HEK293 (cell line): ENCODE measurements around the gene TOM1L2.
A peak's percentile ranks its signal among the peaks of the same experiment; 100 is the strongest.

ENCODE experiments used
- CTCF ChIA-PET: fragments of 350-600 bp; formaldehyde crosslinking; extraction: SDS; loops from one replicate; lab custom pipeline; 2021; ENCODE audit warnings: antibody characterized with exemption; lab: Yijun Ruan, JAX
- POLR2A ChIA-PET: fragments of 300-600 bp; formaldehyde crosslinking; extraction: SDS; loops from one replicate; lab custom pipeline; 2020; ENCODE audit warnings: antibody characterized with exemption, inconsistent platforms; lab: Yijun Ruan, JAX
- H3K27ac ChIP-seq: fragments of 200-500 bp; sonication (Bioruptor generic); 2 replicates; pipeline ENCODE4 v1.5.1; 2014; ENCODE audit warnings: low read depth, low read length, control low read depth, inconsistent platforms; ENCODE audit errors: extremely low read depth
- H3K36me3 ChIP-seq, 2 experiments: fragments of 200-500 bp in 1 of 2; sonication (Bioruptor generic) in 1 of 2; 1 replicate in 1 of 2; 2 replicates in 1 of 2; pipeline ENCODE4 v1.5.1; 2014 to 2017; ENCODE audit warnings: inconsistent platforms in 2 of 2, low read length in 2 of 2; ENCODE audit not compliant: control insufficient read depth in 2 of 2, insufficient read depth in 1 of 2
- H3K4me1 ChIP-seq: fragments of 200-500 bp; sonication (Bioruptor generic); 2 replicates; pipeline ENCODE4 v1.5.1; 2014; ENCODE audit warnings: mild to moderate bottlenecking, low read length, inconsistent platforms; ENCODE audit not compliant: control insufficient read depth, insufficient read depth
- H3K4me3 ChIP-seq: 2 replicates; pipeline ENCODE4 v1.5.1; 2011; ENCODE audit warnings: low read depth, mild to moderate bottlenecking, control low read depth, low read length, moderate library complexity
- H3K9me3 ChIP-seq: fragments of 200-500 bp; sonication (Bioruptor generic); 2 replicates; pipeline ENCODE4 v1.5.1; 2014; ENCODE audit warnings: low read depth, low read length, inconsistent platforms; ENCODE audit not compliant: control insufficient read depth, insufficient read depth
- GLI2 ChIP-seq: fragments of 450-650 bp; formaldehyde crosslinking; IDR thresholded peaks from 2 replicates; pipeline ENCODE4; 2017; ENCODE audit warnings: missing biosample characterization, missing genetic modification characterization, low read depth, borderline replicate concordance
- KLF1 ChIP-seq: fragments of 450-650 bp; formaldehyde crosslinking; IDR thresholded peaks from 2 replicates; pipeline ENCODE4 v1.5.1; 2016; ENCODE audit warnings: missing biosample characterization, missing genetic modification characterization
- MYNN ChIP-seq: fragments of 450-650 bp; formaldehyde crosslinking; IDR thresholded peaks from 2 replicates; pipeline ENCODE4 v1.5.1; 2016; ENCODE audit warnings: missing biosample characterization, missing genetic modification characterization, borderline replicate concordance
- SP7 ChIP-seq: fragments of 450-650 bp; formaldehyde crosslinking; IDR thresholded peaks from 2 replicates; pipeline ENCODE4 v1.5.1; 2016; ENCODE audit warnings: missing biosample characterization, missing genetic modification characterization
- YY1 ChIP-seq: fragments of 450-650 bp; formaldehyde crosslinking; IDR thresholded peaks from 2 replicates; pipeline ENCODE4 v1.5.1; 2018; ENCODE audit warnings: missing biosample characterization, missing genetic modification characterization
- ZBTB1 ChIP-seq: fragments of 450-650 bp; formaldehyde crosslinking; IDR thresholded peaks from 2 replicates; pipeline ENCODE4 v1.5.1; 2016; ENCODE audit warnings: missing biosample characterization, missing genetic modification characterization
- ZBTB21 ChIP-seq: fragments of 450-650 bp; formaldehyde crosslinking; IDR thresholded peaks from 2 replicates; pipeline ENCODE4 v1.5.1; 2017; ENCODE audit warnings: missing biosample characterization, missing genetic modification characterization
- ZBTB7A ChIP-seq: fragments of 450-650 bp; formaldehyde crosslinking; IDR thresholded peaks from 2 replicates; pipeline ENCODE4 v1.5.1; 2016; ENCODE audit warnings: low read depth, missing biosample characterization, missing genetic modification characterization
- ZBTB8A ChIP-seq: fragments of 450-650 bp; formaldehyde crosslinking; IDR thresholded peaks from 2 replicates; pipeline ENCODE4 v1.5.1; 2016; ENCODE audit warnings: missing biosample characterization, missing genetic modification characterization
- ZNF133 ChIP-seq: fragments of 450-650 bp; formaldehyde crosslinking; IDR thresholded peaks from 2 replicates; pipeline ENCODE4 v1.5.1; 2016; ENCODE audit warnings: missing biosample characterization, missing genetic modification characterization
- ZNF169 ChIP-seq: fragments of 450-650 bp; formaldehyde crosslinking; IDR thresholded peaks from 2 replicates; pipeline ENCODE4 v1.5.1; 2016; ENCODE audit warnings: missing biosample characterization, missing genetic modification characterization
- ZNF184 ChIP-seq: fragments of 450-650 bp; IDR thresholded peaks from 2 replicates; pipeline ENCODE4 v1.5.1; 2018; ENCODE audit warnings: missing biosample characterization, mild to moderate bottlenecking, missing genetic modification characterization
- ZNF223 ChIP-seq: fragments of 450-650 bp; formaldehyde crosslinking; IDR thresholded peaks from 2 replicates; pipeline ENCODE4 v1.5.1; 2016; ENCODE audit warnings: missing biosample characterization, missing genetic modification characterization
- ZNF266 ChIP-seq: fragments of 450-650 bp; formaldehyde crosslinking; IDR thresholded peaks from 2 replicates; pipeline ENCODE4 v1.5.1; 2016; ENCODE audit warnings: missing biosample characterization, missing genetic modification characterization, low read depth
- ZNF37A ChIP-seq: fragments of 450-650 bp; IDR thresholded peaks from 2 replicates; pipeline ENCODE4 v1.5.1; 2018; ENCODE audit warnings: missing biosample characterization, missing genetic modification characterization
- ZNF433 ChIP-seq: fragments of 450-650 bp; formaldehyde crosslinking; IDR thresholded peaks from 2 replicates; pipeline ENCODE4 v1.5.1; 2016; ENCODE audit warnings: missing biosample characterization, missing genetic modification characterization, low read depth
- ZNF544 ChIP-seq: fragments of 450-650 bp; formaldehyde crosslinking; IDR thresholded peaks from 2 replicates; pipeline ENCODE4 v1.5.0; 2017; ENCODE audit warnings: missing biosample characterization, missing genetic modification characterization
- ZNF660 ChIP-seq: fragments of 450-650 bp; IDR thresholded peaks from 2 replicates; pipeline ENCODE4 v1.5.1; 2018; ENCODE audit warnings: missing biosample characterization, mild to moderate bottlenecking, missing genetic modification characterization
- ZNF664 ChIP-seq: fragments of 450-650 bp; formaldehyde crosslinking; IDR thresholded peaks from 2 replicates; pipeline ENCODE4 v1.5.1; 2016; ENCODE audit warnings: missing biosample characterization, missing genetic modification characterization
- ZNF701 ChIP-seq: fragments of 450-650 bp; formaldehyde crosslinking; IDR thresholded peaks from 2 replicates; pipeline ENCODE4 v1.5.1; 2016; ENCODE audit warnings: missing biosample characterization, missing genetic modification characterization
- ZNF843 ChIP-seq: fragments of 450-650 bp; formaldehyde crosslinking; IDR thresholded peaks from 2 replicates; pipeline ENCODE4 v1.5.1; 2016; ENCODE audit warnings: missing biosample characterization, missing genetic modification characterization
- ZSCAN30 ChIP-seq: fragments of 450-650 bp; IDR thresholded peaks from 2 replicates; pipeline ENCODE4 v1.5.1; 2018; ENCODE audit warnings: missing biosample characterization, mild to moderate bottlenecking, missing genetic modification characterization, moderate library complexity
- TF ChIP-seq, protein P1 (sequence below): fragments of 450-650 bp; formaldehyde crosslinking; IDR thresholded peaks from 2 replicates; pipeline ENCODE4 v1.5.1; 2016; ENCODE audit warnings: missing biosample characterization, missing genetic modification characterization
- TF ChIP-seq, protein P2 (sequence below): fragments of 450-650 bp; formaldehyde crosslinking; IDR thresholded peaks from 2 replicates; pipeline ENCODE4 v1.5.1; 2017; ENCODE audit warnings: missing biosample characterization, missing genetic modification characterization
- TF ChIP-seq, protein P3 (sequence below): fragments of 450-650 bp; formaldehyde crosslinking; IDR thresholded peaks from 2 replicates; pipeline ENCODE4 v1.5.1; 2016; ENCODE audit warnings: missing biosample characterization, missing genetic modification characterization
- TF ChIP-seq, protein P4 (sequence below): fragments of 450-650 bp; formaldehyde crosslinking; IDR thresholded peaks from 2 replicates; pipeline ENCODE4 v1.5.1; 2016; ENCODE audit warnings: missing biosample characterization, missing genetic modification characterization

TOM1L2 gene

DNA sequence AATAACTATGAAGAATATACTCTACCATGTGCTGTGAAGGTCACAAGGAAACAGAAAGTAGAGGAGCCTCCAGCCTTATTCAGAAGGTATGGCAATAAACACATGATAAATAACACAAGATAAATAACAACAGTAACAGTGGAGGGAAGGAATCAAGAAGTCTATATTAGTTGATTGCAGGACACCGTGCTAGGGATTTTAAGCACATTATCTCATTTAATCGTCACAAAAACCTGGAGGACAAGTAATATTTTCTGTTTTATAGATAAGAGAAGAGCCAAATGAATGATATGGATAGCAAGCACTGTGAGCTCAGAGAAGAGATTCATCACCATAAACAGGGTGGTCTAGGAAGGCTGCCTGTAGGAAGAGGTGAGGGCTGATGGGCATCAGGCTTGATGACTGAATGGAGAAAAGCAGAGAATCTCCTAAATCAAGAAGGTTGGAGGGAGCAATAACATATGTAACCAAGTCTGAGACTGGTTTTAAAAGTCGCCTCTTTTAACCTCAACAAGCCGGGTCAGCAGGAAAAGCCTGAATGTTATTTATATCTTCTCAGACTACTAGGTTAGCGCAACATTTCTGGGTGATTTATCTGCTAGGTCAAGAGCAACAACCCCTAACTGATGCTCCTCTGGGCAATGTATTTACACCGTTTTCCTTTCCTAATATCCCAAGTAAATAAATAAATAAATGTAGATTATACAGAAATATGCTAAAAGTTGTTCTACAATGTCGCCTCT is 8.3 kb downstream of the TOM1L2 start:
- CTCF ChIA-PET: no interaction called here
- TF ChIP-seq ZNF544 (tag by site-specific recombination) (no peak), ZNF664 (tag by site-specific recombination) (peak; percentile 92), MYNN (no peak)
- Histone ChIP-seq H3K4me3 (no peak overlapping the region), H3K36me3 (no peaks in the 10 kb centered on the region; a peak in 1 of 3 replicates), H3K9me3 (no peaks in the 10 kb centered on the region), H3K27ac (no peak overlapping the region), H3K4me1 (peaks cover 27% of the 10 kb centered on the region)
- POLR2A ChIA-PET: interaction anchor here (1.1 kb wide), 1 partner anchor 9 kb away, joined by 5 read pairs; the partner anchor contains the start of genes DRC3 and TOM1L2

DNA sequence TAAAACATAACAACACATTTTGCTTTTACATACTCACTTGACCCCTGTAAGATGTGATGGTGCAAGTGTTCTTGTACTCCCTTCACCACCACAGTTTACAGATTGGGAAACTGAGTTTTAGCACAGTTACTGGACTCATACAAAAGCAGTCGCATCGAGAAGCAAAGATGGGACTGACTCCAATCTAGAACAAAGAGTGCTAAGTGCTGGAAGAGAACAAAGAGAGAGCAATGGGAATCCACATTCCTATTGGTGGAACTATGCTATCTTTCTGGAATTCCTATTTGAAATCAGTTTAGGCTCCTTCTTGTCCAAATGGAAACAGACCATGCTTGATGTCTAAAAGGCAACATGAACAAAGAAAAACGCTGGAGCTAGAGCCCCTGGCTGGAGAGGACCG is 9.1 kb downstream of the TOM1L2 start:
- ChIA-PET POLR2A (interaction anchor here (1.1 kb wide), 1 partner anchor 10 kb away, joined by 5 read pairs; the partner anchor contains the start of genes DRC3 and TOM1L2), CTCF (no interaction called here)
- no peak overlapping the region for H3K4me3 ChIP-seq
- H3K4me1 ChIP-seq: peaks cover 30% of the 10 kb centered on the region
- TF ChIP-seq ZNF169 (tag by site-specific recombination) (no peak), ZNF433 (tag by site-specific recombination) (no peak), ZNF266 (tag by site-specific recombination) (no peak), ZNF184 (no peak), MYNN (no peak), ZNF660 (tag by site-specific recombination) (no peak), ZNF843 (tag by site-specific recombination) (no peak)
- TF ChIP-seq, protein P1, sequence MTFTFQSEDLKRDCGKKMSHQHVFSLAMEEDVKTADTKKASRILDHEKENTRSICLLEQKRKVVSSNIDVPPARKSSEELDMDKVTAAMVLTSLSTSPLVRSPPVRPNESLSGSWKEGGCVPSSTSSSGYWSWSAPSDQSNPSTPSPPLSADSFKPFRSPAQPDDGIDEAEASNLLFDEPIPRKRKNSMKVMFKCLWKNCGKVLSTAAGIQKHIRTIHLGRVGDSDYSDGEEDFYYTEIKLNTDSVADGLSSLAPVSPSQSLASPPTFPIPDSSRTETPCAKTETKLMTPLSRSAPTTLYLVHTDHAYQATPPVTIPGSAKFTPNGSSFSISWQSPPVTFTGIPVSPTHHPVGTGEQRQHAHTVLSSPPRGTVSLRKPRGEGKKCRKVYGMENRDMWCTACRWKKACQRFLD (tag by site-specific recombination): no peak
- TF ChIP-seq, protein P2, sequence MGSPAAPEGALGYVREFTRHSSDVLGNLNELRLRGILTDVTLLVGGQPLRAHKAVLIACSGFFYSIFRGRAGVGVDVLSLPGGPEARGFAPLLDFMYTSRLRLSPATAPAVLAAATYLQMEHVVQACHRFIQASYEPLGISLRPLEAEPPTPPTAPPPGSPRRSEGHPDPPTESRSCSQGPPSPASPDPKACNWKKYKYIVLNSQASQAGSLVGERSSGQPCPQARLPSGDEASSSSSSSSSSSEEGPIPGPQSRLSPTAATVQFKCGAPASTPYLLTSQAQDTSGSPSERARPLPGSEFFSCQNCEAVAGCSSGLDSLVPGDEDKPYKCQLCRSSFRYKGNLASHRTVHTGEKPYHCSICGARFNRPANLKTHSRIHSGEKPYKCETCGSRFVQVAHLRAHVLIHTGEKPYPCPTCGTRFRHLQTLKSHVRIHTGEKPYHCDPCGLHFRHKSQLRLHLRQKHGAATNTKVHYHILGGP (tag by site-specific recombination): no peak
- H3K27ac ChIP-seq: no peak overlapping the region
- H3K9me3 ChIP-seq: no peaks in the 10 kb centered on the region
- H3K36me3 ChIP-seq: no peaks in the 10 kb centered on the region; a peak in 1 of 3 replicates

DNA sequence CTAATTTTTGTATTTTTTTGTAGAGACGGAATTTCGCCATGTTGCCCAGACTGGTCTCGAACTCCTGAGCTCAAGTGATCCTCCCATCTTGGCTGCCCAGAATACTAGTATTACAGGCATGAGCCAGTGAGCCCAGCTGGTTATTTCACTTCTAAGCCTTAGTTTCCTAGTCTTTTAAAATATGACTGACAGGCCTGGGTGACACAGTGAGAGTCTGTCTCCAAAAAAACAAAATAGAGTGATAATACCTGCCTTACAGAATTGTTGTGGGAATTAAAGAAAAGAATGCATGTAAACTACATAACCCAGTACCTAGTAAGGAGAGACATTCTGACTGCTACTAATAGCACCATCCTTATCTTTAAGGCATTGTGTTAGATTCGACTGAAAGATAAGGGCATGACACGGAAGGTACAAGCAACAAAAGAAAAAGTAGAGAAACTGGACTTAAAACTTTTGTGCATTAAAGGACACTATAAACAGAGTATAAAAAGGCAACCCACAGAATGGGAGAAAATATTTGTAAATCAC is 11.6 kb downstream of the TOM1L2 start:
- Histone ChIP-seq H3K4me3 (no peak overlapping the region), H3K4me1 (peaks cover 32% of the 10 kb centered on the region), H3K27ac (no peak overlapping the region), H3K9me3 (no peaks in the 10 kb centered on the region), H3K36me3 (peaks cover 0 to under 1% of the 10 kb centered on the region in 2 experiments; a peak in 2 of 3 replicates)
- CTCF ChIA-PET: interaction anchor here (0.6 to 2.5 kb wide), 5 partner anchors 12 to 229 kb away, joined by 3 to 11 read pairs (median 3); partner anchors contain the start of genes DRC3 and TOM1L2
- POLR2A ChIA-PET: interaction anchor here (1.0 to 2.0 kb wide), 2 partner anchors 12 to 23 kb away, joined by 3 to 16 read pairs; partner anchors contain the start of genes DRC3 and TOM1L2
- TF ChIP-seq KLF1 (tag by site-specific recombination): no peak
- TF ChIP-seq SP7 (tag by site-specific recombination): no peak
- no peak for TF ChIP-seq ZBTB7A (tag by site-specific recombination)
- TF ChIP-seq, protein P3, sequence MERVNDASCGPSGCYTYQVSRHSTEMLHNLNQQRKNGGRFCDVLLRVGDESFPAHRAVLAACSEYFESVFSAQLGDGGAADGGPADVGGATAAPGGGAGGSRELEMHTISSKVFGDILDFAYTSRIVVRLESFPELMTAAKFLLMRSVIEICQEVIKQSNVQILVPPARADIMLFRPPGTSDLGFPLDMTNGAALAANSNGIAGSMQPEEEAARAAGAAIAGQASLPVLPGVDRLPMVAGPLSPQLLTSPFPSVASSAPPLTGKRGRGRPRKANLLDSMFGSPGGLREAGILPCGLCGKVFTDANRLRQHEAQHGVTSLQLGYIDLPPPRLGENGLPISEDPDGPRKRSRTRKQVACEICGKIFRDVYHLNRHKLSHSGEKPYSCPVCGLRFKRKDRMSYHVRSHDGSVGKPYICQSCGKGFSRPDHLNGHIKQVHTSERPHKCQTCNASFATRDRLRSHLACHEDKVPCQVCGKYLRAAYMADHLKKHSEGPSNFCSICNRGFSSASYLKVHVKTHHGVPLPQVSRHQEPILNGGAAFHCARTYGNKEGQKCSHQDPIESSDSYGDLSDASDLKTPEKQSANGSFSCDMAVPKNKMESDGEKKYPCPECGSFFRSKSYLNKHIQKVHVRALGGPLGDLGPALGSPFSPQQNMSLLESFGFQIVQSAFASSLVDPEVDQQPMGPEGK (tag by site-specific recombination): no peak
- no peak for TF ChIP-seq ZNF223 (tag by site-specific recombination)
- no peak for TF ChIP-seq ZNF37A (tag by site-specific recombination)
- no peak for TF ChIP-seq ZBTB8A (tag by site-specific recombination)
- no peak for TF ChIP-seq YY1 (tag by site-specific recombination)
- no peak for TF ChIP-seq ZNF133 (tag by site-specific recombination)
- no peak for TF ChIP-seq ZBTB21 (tag by site-specific recombination)
- no peak for TF ChIP-seq ZSCAN30 (tag by site-specific recombination)
- TF ChIP-seq GLI2 (tag by site-specific recombination): no peak
- no peak for TF ChIP-seq ZNF701
- TF ChIP-seq, protein P4, sequence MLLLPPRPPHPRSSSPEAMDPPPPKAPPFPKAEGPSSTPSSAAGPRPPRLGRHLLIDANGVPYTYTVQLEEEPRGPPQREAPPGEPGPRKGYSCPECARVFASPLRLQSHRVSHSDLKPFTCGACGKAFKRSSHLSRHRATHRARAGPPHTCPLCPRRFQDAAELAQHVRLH: no peak
- TF ChIP-seq ZBTB1 (tag by site-specific recombination): no peak
